LNCaP clone FGC (cell line): Measurements from ENCODE around the gene PRKAR1B.

Experiments
- DNase-seq: peaks from one replicate; pipeline ENCODE4 v3.0.0-alpha.2; 2011; ENCODE audit warnings: low read depth
- H3K4me3 ChIP-seq: 2 replicates; pipeline ENCODE4 v1.5.1; 2011; ENCODE audit warnings: mild to moderate bottlenecking, low read depth, low read length, control low read depth
- TF ChIP-seq, protein P1 (sequence below): IDR thresholded peaks from 2 replicates; pipeline ENCODE4 v1.5.1; 2012; ENCODE audit warnings: mild to moderate bottlenecking; ENCODE audit not compliant: control insufficient read depth, insufficient read depth; ENCODE audit errors: extremely low read depth

Gene PRKAR1B

DNA sequence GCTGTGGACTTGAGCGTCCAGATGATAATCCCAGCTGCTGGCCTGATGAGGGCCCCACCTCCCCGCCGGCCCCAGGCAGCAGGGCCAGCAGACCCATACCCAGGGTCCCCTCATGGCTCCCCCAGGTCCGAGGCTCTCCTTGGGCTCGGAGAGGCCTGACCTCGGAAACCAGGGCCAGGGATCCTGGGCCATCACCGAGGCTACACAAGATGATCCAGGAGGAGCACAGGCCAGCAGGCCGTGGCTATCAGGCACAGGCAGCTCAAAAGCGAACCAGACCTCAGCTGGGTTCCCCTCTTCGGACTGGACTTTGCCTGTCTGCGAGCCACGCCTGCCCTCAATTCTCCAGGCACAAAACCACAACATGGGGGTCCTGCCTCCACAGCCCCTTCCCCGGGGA is 224.8 kb downstream of the PRKAR1B start:
- H3K4me3 ChIP-seq = no peak overlapping the region
- no peak for DNase-seq
- TF ChIP-seq, protein P1, sequence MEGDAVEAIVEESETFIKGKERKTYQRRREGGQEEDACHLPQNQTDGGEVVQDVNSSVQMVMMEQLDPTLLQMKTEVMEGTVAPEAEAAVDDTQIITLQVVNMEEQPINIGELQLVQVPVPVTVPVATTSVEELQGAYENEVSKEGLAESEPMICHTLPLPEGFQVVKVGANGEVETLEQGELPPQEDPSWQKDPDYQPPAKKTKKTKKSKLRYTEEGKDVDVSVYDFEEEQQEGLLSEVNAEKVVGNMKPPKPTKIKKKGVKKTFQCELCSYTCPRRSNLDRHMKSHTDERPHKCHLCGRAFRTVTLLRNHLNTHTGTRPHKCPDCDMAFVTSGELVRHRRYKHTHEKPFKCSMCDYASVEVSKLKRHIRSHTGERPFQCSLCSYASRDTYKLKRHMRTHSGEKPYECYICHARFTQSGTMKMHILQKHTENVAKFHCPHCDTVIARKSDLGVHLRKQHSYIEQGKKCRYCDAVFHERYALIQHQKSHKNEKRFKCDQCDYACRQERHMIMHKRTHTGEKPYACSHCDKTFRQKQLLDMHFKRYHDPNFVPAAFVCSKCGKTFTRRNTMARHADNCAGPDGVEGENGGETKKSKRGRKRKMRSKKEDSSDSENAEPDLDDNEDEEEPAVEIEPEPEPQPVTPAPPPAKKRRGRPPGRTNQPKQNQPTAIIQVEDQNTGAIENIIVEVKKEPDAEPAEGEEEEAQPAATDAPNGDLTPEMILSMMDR = no peak

DNA sequence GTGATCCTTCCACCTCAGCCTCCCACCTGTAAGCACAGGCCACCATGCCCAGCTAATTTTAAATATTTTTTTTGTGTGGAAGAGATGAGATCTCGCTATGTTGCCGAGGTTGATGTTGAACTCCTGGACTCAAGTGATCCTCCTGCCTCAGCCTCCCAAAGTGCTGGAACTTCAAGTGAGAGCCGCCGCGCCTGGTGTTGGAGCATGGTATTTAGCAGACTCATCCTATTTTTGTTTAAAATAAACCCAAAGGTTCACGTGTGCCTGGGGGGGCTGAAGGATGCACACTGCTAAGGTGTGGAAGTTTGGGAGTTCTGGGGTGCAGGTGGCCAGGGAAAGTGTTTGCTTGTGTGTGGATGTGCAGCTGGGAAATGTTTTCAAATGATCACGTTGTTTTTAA is 225.6 kb downstream of the PRKAR1B start:
- no peak for DNase-seq
- no peak overlapping the region for H3K4me3 ChIP-seq
- TF ChIP-seq, protein P1 = no peak

DNA sequence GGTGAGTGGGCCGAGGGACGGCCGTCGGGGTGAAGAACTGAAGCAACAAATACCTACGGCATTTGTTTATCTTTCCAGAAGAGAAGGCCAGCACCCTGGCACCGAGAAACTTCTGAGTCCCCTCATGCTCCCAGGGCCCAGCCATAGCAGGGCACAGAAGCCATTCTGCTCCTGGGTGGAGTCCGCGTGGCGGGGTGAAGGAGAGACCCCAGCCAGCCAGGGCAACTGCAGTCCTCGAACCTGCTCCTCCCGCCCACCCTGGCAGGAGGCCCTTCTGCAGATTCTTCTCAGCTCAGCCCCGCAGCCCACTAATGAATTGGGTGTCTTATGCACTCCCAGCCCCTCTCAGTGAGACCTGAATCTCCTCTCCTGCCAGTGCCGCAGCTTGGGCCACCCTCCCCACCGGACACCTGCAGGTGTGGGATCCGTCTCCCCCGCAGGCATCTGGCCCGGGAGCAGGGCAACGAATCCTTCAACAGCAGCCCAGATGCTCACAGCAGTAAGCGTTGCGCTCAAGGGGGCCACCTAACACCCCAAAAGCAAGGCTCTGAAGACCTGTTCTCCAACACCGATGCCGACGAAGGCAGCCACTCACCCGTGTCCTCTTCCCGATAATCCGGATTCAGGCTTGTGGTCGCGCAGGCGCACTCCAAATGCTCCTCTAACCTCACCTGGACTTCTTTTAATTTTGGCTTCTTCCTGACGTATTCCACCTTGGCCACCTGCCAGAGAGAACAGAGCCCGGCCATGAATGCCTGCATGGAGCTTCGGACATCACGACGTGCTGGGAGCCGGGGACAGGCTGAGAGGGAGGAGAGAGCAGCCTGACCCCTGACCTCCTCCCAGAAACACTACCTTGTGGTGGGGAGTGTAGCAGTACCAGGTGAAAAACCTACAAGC is 226.3 kb downstream of the PRKAR1B start:
- no peak for DNase-seq
- TF ChIP-seq, protein P1 = no peak

DNA sequence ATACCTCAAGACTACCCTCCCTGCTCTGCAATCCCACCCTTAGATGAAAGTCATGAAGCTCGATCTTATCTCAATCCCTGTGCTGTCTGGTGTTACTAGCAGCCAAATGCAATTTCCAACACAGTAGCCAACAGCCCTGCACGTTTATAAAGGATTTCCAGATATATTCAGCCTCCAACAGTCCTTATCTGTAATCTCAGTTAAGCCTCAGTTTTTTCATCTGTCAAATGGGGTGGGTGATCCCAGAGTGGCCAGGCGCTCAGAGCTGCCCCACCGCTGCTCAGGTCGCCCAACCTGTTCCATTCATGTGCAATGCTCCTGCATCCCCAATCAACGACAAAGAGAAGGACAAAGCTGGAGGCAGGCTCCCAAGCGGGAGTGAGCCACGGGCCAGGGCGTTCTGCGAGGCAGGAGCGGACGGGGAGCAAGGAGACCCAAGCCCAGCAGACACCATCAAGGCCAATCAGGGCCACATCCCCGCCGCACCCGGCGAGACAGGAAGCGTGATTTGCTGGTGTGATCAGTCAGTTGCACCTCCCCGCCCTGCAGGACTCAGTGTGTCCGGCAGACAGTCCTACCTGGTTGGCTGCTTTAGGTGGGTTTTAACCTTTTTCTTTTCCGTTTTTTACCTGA is 227.1 kb downstream of the PRKAR1B start:
- H3K4me3 ChIP-seq = no peak overlapping the region
- TF ChIP-seq, protein P1 = no peak
- no peak for DNase-seq

More for the DNA sequence above, 226.3 kb downstream of the PRKAR1B start:
- H3K4me3 ChIP-seq = no peak overlapping the region
